Central memory CD4-positive, alpha-beta T cell (primary cell): ENCODE data around the gene BRD4.

Experiments used
- DNase-seq: peaks from one replicate; pipeline ENCODE4 v3.0.0; 2022

BRD4 gene

DNA sequence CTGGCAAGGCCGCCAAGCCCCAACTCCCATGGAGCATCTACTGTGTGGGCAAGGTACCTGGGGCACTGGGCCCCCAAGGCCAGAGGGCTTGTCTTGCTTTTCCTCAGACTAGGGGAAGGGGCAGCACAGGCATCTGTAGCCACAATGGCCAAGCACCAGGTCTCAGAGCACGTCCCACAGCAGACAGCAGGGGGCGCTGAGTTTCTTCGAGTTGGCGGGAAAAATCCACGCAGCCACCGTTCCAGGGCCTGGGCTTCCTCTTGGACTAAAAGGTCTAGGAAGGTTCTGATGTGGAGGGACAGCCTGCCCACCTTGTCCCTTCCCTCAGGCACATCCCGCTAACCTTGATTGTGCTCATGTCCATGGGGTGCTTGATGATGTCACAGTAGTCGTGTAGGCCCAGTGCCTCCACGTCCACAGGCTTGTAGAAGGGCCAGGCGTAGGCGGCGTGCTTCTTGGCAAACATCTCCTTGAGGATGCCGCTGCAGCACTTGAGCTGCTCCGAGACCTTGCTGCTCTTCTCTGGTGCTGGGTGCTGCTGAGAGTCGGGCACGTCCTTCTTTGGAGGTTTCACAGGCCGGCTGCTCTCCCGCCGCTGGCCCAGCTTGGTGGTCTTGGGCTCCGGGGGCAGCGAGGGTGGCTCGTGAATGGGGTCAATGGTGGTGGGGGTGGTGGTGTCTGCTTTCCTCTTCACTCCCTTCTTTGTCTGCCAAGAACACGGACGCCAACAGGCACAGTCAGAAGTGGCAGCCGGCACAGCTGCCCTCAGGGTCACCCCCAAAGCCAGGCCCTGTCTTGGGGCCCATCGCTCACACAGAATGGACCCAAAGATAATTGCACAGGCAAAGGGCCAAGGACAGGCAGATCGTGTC, 68.0 kb downstream of the BRD4 start:
- DNase-seq, result peak; percentile 52

DNA sequence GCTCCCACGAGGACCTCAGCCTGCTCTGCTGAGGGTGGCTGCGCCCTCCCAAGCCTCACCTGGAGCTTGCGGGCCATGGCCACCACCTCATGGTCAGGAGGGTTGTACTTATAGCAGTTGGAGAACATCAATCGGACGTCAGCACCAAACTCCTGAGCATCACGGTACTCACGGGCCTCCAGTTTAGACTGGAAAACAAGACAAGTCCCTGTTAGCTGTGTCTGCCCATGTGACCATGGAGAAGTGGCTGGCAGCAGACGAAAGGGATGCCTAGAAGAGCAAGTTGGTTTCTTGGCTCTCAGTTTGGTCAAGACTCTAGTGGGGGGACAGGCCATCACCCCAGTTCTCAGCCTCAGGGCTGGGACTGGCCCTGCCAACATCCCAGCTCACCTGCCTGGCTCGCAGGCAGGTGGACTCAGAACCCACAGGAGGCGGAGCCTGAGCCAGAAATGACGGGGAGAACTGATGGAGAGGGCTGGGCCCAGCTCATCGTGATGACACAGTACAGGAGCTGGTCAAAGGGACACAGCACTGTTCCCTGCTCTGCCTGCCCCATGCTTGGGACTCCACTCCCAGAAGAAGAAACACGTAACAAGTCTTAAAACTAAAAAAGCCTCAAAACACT, 68.9 kb downstream of the BRD4 start:
- no peak for DNase-seq

DNA sequence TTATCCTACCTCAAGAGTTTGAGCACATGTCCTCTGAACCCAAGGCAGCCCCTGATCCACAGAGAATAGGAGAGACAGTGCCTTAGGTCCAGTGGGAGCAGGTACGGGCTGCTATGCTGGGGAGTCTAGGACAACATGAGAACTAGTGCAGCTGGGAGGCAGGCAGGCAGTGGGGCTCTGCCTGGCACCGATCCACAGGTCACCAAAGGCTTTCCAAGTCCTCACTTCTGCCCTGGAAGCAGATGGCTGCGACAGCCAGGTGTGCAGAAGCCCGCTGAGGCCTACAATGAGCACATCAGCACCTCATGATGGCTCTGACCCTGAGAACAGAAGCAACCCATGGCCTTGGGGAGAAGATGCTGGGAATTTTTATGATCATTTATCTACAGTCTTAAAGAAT, 70.3 kb downstream of the BRD4 start:
- DNase-seq, result no peak

DNA sequence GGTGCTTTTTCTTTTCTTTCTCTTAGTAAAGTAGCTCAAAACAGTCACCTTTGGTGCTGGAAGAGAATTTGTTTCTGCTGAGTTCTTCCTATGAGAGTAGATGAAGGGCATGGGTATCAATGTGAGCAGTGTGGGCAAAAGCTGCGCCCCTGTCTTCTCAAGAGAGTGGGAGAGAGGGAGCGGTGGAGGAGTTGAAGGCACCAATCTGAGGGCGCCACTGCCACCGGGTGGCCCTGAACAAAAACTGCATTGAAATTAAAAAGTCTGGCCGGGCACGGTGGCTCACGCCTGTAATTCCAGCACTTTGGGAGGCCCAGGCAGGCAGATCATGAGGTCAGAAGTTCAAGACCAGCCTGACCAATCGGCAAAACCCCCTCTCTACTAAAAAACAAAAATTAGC, 71.4 kb downstream of the BRD4 start:
- DNase-seq, result no peak

DNA sequence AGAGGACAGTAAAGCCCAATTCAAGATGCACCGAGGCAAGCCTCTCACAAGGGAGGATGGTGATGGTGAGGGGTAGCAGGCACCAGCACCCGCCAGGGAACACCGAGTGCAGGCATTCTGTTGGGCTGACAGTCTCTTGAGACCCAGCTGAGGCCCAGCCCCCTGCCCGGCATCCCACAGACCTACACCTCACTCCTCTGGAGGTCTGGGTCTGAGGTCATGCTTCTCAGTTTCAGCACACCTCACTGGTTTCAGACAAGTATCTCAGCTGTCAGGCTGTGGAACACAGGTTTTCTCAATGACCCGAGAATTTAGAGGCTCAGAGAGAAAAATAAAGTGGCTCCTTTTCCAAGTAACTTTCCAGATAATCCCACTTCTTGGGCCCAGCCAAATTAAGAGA, 72.4 kb downstream of the BRD4 start:
- DNase-seq, result no peak

DNA sequence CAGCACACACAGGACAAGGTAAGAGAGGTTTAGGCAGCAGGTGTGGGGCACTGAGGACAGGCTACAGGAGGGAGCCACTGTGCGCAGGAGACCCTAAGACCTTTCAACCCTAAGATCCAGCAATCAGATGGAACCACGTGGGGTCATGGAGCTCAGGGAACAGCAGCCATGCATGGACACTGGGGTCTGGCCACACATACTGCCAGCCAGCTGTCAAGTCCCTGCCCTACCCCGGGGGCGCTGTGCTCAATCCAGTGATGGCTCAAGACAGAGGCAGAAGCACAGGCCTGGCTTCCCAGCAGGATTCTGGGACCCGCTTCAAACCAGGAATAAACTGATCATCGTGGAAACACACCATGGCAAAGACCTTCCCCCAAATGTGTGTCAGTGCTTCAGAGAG, 74.6 kb downstream of the BRD4 start:
- DNase-seq, result no peak

GRCh38 chr19:15256708-15257331, 75.5 kb downstream of the BRD4 start:
- no peak for DNase-seq

GRCh38 chr19:15255359-15255990, 76.9 kb downstream of the BRD4 start:
- no peak for DNase-seq

GRCh38 chr19:15254547-15254946, 77.8 kb downstream of the BRD4 start:
- DNase-seq, result no peak

DNA sequence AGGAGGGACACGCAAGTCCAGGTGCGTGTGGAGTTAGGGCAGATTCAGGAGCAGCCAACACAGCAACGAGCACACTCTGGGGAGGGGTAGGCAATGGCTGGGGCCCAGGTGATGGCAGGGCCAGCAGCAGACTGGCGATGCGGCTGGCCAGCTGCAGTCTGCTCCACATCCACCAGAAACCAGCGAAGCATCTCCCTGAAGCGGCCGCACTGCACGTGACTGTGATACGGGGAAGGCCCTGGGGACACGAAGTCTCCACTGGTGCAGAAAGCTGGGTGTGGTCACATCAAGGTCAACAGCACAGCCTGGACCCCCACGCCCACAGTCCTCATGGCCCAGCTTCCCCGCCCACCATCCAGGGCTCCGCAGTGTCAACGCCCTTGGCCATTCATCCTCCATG, 78.8 kb downstream of the BRD4 start:
- no peak for DNase-seq

GRCh38 chr19:15253061-15253460, 79.3 kb downstream of the BRD4 start:
- no peak for DNase-seq

DNA sequence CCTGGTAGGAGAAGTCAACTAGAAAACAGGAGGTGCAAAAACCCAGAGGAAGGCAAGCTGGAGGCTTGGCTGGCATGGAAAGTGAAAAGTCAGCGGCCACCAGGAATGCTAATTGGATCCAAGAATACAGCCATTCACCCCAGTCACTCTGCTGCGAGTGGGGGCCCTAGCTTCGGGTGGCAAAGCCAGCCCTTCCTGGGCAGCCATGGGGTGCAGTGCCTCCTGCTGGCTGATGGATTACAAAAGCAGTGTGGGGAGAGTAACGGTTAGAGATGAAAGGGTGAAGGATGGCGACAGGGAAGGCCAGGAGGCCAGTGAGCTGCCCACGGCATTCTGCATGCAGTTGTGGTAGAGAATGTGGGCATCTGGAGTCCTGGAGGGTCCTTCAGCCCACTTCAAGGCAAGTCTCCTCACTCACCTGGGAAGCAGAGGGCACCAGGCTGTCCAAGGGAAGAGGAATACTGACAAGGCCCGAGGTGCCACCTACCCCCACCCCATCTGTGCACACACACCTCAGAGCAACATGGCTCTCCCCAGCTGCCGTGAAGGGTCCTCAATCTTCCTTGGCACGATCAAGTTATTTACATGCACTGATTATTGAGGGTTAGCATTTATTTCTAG, 79.8 kb downstream of the BRD4 start:
- DNase-seq, result no peak

- no peak for DNase-seq
Measured at GRCh38 chr19:15251749-15252397, 80.5 kb downstream of the BRD4 start.

DNA sequence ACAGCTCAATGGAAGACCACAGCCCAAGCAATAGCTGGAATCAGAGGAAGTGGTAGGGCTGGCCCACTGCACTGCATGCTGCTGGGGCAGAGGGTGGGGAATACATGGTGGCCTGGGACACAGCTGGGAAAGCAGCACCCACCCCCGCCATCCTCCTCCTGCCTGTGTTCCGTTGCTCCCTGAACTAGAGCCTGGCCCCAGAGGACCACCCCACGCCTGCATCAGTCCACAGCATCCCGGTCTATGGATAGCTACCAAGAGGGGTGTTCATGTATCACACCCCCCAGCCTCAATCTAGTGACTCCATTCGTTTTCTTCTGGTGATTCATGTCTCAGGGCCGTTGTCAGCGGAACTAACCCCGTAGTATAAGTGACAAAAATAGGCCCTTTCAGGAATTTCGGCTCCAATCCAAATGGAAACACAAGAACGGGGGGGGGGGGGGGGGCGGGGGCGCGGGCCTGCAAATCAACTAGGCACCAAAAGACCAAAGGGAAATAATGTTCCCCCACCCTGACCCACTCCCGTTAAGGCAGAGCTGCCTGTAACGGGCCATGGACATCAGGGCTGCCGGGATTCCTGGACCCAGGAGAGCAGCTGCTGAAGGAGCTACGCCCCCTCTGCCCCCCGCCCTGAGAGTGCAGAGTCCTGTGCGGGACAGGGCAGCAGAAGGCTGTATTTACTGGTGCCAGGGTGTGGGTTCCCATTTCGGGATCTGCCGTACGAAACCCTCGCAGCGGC, 81.2 kb downstream of the BRD4 start:
- DNase-seq, result no peak

- no peak for DNase-seq
Measured at GRCh38 chr19:15250640-15250993, 81.7 kb downstream of the BRD4 start.

- DNase-seq, result no peak
Measured at GRCh38 chr19:15249972-15250639, 82.2 kb downstream of the BRD4 start.

DNA sequence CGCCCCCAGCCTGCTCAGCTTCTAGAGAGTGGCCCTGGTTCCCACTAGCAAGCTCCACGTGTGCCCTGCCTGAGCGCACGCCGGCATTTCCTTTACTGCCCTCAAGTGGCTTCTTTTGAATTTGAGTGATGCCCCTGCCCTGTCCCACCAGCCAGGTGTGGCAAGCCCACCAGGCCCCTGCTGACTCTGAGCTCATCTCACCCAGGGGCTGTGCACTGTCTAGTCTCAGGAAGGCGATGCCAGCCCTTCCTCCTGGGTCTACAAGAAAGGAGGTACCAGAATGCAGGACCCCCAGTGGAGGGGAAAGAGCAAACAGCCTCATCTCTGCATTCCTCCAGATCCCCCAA, 82.8 kb downstream of the BRD4 start:
- no peak for DNase-seq

- no peak for DNase-seq
Measured at GRCh38 chr19:15248648-15249527, 83.5 kb downstream of the BRD4 start.

DNA sequence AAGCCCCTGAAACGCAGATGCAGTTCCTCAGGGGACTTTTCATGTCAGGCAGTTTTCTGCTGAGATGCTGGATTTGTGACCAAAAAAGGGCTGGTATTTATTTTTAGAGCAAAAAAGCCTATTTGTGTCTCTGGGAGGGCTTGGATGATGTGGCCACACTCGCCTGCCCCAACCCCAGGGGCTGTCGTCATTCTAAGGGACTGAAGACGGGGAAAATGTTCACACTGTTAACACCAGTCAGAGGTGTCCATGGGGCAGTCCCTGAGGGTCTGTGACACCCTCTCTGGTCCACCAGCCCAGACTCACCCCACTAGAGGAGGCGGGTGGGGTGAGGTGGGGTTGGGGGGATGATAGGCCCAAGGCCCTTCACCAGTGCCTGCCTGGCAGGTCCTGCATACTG, 84.2 kb downstream of the BRD4 start:
- no peak for DNase-seq
